ENCODE results near the gene OSM. TPM values are rescaled to one million over a fixed set of nuclear protein-coding genes. Genes with fewer than 3 reads are reported as not detected.

OSM gene
- total and polyA plus RNA-seq, 8 donors, result 0.17 to 6.3 (median 0.58) TPM

DNA sequence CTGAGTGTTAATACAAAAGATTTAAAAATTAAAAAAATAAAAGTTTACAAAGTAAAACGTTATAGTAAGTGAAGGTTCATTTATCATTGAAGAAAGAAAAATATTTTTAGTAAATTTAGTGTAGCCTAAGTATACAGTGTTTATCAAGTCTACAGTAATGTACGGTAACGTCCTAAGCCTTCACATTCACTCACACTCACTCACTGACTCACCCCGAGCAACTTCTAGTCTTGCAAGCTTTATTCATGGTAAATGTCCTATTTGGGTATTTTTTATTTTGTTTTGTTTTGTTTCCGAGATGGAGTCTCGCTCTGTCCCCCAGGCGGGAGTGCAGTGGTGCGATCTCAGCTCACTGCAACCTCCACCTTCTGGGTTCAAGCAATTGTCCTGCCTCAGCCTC is 13.9 kb upstream of the OSM start:
- TF ChIP-seq, protein P1, sequence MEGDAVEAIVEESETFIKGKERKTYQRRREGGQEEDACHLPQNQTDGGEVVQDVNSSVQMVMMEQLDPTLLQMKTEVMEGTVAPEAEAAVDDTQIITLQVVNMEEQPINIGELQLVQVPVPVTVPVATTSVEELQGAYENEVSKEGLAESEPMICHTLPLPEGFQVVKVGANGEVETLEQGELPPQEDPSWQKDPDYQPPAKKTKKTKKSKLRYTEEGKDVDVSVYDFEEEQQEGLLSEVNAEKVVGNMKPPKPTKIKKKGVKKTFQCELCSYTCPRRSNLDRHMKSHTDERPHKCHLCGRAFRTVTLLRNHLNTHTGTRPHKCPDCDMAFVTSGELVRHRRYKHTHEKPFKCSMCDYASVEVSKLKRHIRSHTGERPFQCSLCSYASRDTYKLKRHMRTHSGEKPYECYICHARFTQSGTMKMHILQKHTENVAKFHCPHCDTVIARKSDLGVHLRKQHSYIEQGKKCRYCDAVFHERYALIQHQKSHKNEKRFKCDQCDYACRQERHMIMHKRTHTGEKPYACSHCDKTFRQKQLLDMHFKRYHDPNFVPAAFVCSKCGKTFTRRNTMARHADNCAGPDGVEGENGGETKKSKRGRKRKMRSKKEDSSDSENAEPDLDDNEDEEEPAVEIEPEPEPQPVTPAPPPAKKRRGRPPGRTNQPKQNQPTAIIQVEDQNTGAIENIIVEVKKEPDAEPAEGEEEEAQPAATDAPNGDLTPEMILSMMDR (IDR thresholded peaks at IDR 0.05), result no peak
- no peaks in the 10 kb centered on the region for H3K27me3 ChIP-seq
- peaks cover 8 to 66% of the 10 kb centered on the region in 2 donors for H3K4me1 ChIP-seq
- intact Hi-C loops (cut with DNase I), result loop anchor here in 1 of 2 donors (10.0 kb wide), 1 partner anchor 104 kb away; the partner anchor contains the start of gene RNF215
- H3K36me3 ChIP-seq, result peaks cover 0 to 10% of the 10 kb centered on the region in 2 donors
- no peak overlapping the region for H3K4me3 ChIP-seq
- no peaks in the 10 kb centered on the region for H3K9me3 ChIP-seq
- ATAC-seq, result no peak
- no peak overlapping the region for H3K27ac ChIP-seq
- DNase-seq, result no peak

DNA sequence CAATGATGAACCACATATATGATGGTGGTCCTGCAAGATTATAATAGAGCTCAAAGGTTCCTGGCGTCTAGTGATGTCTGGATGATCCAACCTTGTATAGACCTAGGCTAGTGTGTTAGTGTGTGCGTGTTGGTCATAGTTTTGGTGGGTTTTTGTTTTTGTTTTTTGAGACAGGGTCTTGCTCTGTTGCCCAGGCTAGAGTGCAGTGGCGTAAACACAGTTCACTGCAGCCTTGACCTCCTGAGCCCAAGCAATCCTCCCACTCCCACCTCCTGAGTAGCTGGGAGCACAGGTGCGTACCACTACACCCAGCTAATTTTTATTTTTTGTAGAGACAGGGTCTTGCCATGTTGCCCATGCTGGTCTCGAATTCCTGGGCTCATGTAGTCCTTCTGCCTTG is 13.3 kb upstream of the OSM start:
- Histone ChIP-seq H3K4me1 (peaks cover 8 to 70% of the 10 kb centered on the region in 2 donors), H3K36me3 (peaks cover 0 to 4% of the 10 kb centered on the region in 2 donors), H3K9me3 (no peaks in the 10 kb centered on the region), H3K27ac (no peak overlapping the region), H3K27me3 (no peaks in the 10 kb centered on the region), H3K4me3 (no peak overlapping the region)
- intact Hi-C loops (cut with DNase I), result loop anchor here in 1 of 2 donors (10.0 kb wide), 1 partner anchor 105 kb away; the partner anchor contains the start of gene RNF215
- ATAC-seq, result no peak
- TF ChIP-seq, protein P1 (IDR thresholded peaks at IDR 0.05), result no peak
- DNase-seq, result no peak

DNA sequence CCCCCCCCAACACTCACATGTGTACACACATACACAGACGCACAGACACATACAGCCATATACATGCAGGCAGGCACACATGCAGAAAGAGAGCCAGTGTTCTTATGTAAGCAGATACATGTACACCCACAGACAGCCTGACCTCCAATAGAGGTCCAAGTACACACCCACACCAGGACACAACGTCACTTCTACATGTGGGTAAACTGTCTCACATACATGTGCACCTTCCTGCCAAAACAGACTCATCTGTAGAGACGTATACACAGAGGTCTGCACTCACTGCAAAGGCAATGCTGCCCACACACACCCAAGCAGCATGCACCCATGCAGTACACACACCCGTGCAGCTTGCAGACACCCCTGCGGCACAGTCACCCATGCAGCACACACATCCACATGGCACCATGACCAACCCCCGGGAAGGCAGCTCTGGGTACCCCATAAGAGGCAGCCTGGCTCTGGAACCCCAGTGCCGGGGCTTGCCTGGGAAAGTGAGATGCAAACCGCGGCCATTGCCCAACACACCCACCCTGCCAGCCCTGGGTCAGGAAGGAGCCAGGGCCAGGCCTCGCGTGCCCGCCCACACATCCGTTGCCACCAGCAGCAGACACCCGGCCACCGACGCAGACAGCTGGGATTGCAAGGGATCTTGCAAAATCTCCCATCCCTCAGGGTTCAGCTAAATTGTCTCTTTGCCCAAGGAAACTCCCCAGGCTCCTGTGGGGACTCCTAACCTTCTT is 12.6 kb upstream of the OSM start:
- DNase-seq (peak in 2 of 4 donors; percentile 88 to 94), ATAC-seq (peak; percentile 63)
- H3K9me3 ChIP-seq, result no peaks in the 10 kb centered on the region
- TF ChIP-seq, protein P1 (IDR thresholded peaks at IDR 0.05), result no peak
- intact Hi-C loops (cut with DNase I), result no loop called here
- peaks cover 0 to 2% of the 10 kb centered on the region in 2 donors for H3K36me3 ChIP-seq
- H3K4me1 ChIP-seq, result peaks cover 8 to 70% of the 10 kb centered on the region in 2 donors
- no peaks in the 10 kb centered on the region for H3K27me3 ChIP-seq
- H3K27ac ChIP-seq, result peak overlapping the region in 1 of 2 donors; percentile 13
- H3K4me3 ChIP-seq, result no peak overlapping the region

DNA sequence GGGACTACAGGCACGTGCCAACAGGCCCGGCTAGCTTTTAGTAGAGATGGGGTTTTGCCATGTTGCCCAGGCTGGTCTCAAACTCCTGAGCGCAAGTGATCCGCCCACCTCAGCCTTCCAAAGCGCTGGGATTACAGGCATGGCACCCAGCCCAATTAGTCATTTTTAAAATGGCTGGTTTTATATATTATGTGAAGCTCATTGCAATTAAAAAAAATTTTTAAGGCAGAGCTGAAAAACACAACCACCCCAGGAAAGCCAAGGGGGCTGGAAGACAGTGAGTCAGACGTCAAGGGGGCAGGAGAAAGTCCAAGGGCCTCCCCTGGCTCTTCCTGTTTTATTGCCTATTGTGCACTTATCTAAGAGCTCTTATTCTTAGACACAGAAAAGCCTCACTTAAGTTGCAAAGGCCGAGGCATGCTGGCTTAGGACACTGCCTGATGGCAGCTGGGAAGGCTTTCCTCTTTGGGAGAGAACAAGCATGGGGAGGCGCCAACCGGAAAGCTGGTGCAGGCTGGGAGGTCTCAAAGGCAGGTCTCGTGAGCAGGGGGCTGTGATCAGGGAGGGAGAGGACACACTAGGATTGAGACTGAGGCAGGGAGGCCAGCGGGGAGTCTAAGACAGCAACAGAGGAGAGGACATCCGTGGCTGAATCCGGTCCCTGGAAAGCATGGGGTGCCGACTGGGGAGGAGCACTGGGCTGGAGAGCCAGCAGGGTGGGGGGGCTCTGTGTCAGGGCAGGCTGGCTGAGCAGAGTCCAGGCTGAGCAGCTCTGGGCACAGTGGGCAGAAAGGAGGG is 11.1 kb upstream of the OSM start:
- intact Hi-C loops (cut with DNase I), result no loop called here
- peak; percentile 60 for ATAC-seq
- Histone ChIP-seq H3K4me1 (peaks cover 8 to 74% of the 10 kb centered on the region in 2 donors), H3K9me3 (no peaks in the 10 kb centered on the region), H3K36me3 (no peaks in the 10 kb centered on the region), H3K27ac (peak overlapping the region; percentile 35 to 69), H3K27me3 (no peaks in the 10 kb centered on the region), H3K4me3 (no peak overlapping the region)
- TF ChIP-seq, protein P1 (IDR thresholded peaks at IDR 0.05), result no peak
- DNase-seq, result peak in 1 of 4 donors; percentile 67

DNA sequence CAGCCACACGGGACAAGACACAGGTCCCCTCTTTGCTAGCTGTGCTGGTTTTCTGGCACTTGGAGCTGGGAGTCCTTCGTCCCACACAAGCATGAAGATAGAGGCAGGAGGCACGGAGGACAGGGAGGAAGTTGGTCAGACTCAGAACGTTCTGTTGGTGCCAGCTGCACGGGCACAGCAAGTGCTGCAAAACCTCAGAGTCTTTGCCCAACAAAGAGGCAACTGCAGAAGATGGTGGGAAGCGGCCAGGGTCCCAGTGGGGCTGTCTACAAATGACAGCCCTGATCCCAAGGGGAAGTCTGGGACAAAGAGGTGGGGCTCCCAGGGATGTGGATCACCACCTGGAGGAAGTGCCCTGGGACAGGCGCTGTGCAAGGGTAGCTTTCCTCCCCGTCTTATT is 9.4 kb upstream of the OSM start:
- no peak for ATAC-seq
- no peak for DNase-seq
- H3K9me3 ChIP-seq, result no peaks in the 10 kb centered on the region
- H3K4me3 ChIP-seq, result no peak overlapping the region
- intact Hi-C loops (cut with DNase I), result no loop called here
- TF ChIP-seq, protein P1 (IDR thresholded peaks at IDR 0.05), result no peak
- no peaks in the 10 kb centered on the region for H3K36me3 ChIP-seq
- no peaks in the 10 kb centered on the region for H3K27me3 ChIP-seq
- peaks cover 8 to 79% of the 10 kb centered on the region in 2 donors for H3K4me1 ChIP-seq
- H3K27ac ChIP-seq, result peak overlapping the region in 1 of 2 donors; percentile 28

Data from left lung (tissue), 10 donors.